Measurements from ENCODE around the gene EIF3I. TPM values are rescaled to one million over a fixed set of nuclear protein-coding genes. Genes with fewer than 3 reads are reported as not detected.

EIF3I gene
- total RNA-seq, 1 donor from 2014 or later, result 265 TPM

GRCh38 chr1:32186491-32186890 lies 35.7 kb upstream of the EIF3I start:
- peaks cover 11% of the 10 kb centered on the region for H3K36me3 ChIP-seq (ENCODE audit: control insufficient read depth, insufficient read depth, low read length)
- H3K27me3 ChIP-seq (ENCODE audit: control insufficient read depth, insufficient read depth, low read length), result no peaks in the 10 kb centered on the region
- TF ChIP-seq CTCF (IDR thresholded peaks at IDR 0.05; ENCODE audit: insufficient read depth, low read length, poor library complexity, severe bottlenecking), result no peak
- no peak for DNase-seq (ENCODE audit: low read depth)
- H3K4me3 ChIP-seq (ENCODE audit: low read depth, low read length), result no peak overlapping the region

- DNase-seq (ENCODE audit: low read depth), result no peak
- H3K36me3 ChIP-seq (ENCODE audit: control insufficient read depth, insufficient read depth, low read length), result peaks cover 14% of the 10 kb centered on the region
These were observed 34.4 kb upstream of the EIF3I start for GRCh38 chr1:32187850-32188249.

GRCh38 chr1:32192220-32192948 lies 29.8 kb upstream of the EIF3I start:
- TF ChIP-seq CTCF (IDR thresholded peaks at IDR 0.05; ENCODE audit: insufficient read depth, low read length, poor library complexity, severe bottlenecking), result no peak
- no peak for DNase-seq (ENCODE audit: low read depth)
- Histone ChIP-seq H3K36me3 (ENCODE audit: control insufficient read depth, insufficient read depth, low read length) (peaks cover 15% of the 10 kb centered on the region), H3K27me3 (ENCODE audit: control insufficient read depth, insufficient read depth, low read length) (no peaks in the 10 kb centered on the region), H3K4me3 (ENCODE audit: low read depth, low read length) (no peak overlapping the region)

More at GRCh38 chr1:32187850-32188249, 34.4 kb upstream of the EIF3I start:
- no peak for TF ChIP-seq CTCF (IDR thresholded peaks at IDR 0.05; ENCODE audit: insufficient read depth, low read length, poor library complexity, severe bottlenecking)
- Histone ChIP-seq H3K4me3 (ENCODE audit: low read depth, low read length) (no peak overlapping the region), H3K27me3 (ENCODE audit: control insufficient read depth, insufficient read depth, low read length) (no peaks in the 10 kb centered on the region)

GRCh38 chr1:32194984-32195383 lies 27.2 kb upstream of the EIF3I start:
- Histone ChIP-seq H3K36me3 (ENCODE audit: control insufficient read depth, insufficient read depth, low read length) (peaks cover 8% of the 10 kb centered on the region), H3K27me3 (ENCODE audit: control insufficient read depth, insufficient read depth, low read length) (no peaks in the 10 kb centered on the region)
- TF ChIP-seq CTCF (IDR thresholded peaks at IDR 0.05; ENCODE audit: insufficient read depth, low read length, poor library complexity, severe bottlenecking), result no peak

GRCh38 chr1:32195531-32195930 lies 26.7 kb upstream of the EIF3I start:
- Histone ChIP-seq H3K4me3 (ENCODE audit: low read depth, low read length) (no peak overlapping the region), H3K36me3 (ENCODE audit: control insufficient read depth, insufficient read depth, low read length) (peaks cover 8% of the 10 kb centered on the region), H3K27me3 (ENCODE audit: control insufficient read depth, insufficient read depth, low read length) (no peaks in the 10 kb centered on the region)
- DNase-seq (ENCODE audit: low read depth), result no peak
- no peak for TF ChIP-seq CTCF (IDR thresholded peaks at IDR 0.05; ENCODE audit: insufficient read depth, low read length, poor library complexity, severe bottlenecking)

More at GRCh38 chr1:32194984-32195383, 27.2 kb upstream of the EIF3I start:
- no peak overlapping the region for H3K4me3 ChIP-seq (ENCODE audit: low read depth, low read length)
- DNase-seq (ENCODE audit: low read depth), result no peak
